Gastroesophageal sphincter (tissue), 4 donors: Measurements from ENCODE around the gene ASIC1. TPM values are rescaled to one million over a fixed set of nuclear protein-coding genes. Genes with fewer than 3 reads are reported as not detected.

ENCODE experiments used
- ATAC-seq: fragments of 150-250 bp; one replicate; pipeline ENCODE4 v1.9.1; 2016; ENCODE audit warnings: mild to moderate bottlenecking, moderate library complexity
- H3K27ac ChIP-seq, 4 donors: fragments of 200-600 bp; sonication (generic) in 3 of 4; 1 replicate in 3 of 4; 2 replicates in 1 of 4; pipeline ENCODE4 v1.5.1; 2016 to 2019
- H3K27me3 ChIP-seq: fragments of 200-600 bp; sonication (generic); one replicate; pipeline ENCODE4 v1.5.1; 2019
- H3K36me3 ChIP-seq, 2 donors: fragments of 200-600 bp; sonication (generic); one replicate each; pipeline ENCODE4 v1.5.1; 2019; ENCODE audit warnings: control low read depth in 1 of 2
- H3K4me1 ChIP-seq, 3 donors: fragments of 200-600 bp; sonication (generic); 1 replicate in 2 of 3; 2 replicates in 1 of 3; pipeline ENCODE4 v1.5.1; 2016 to 2019; ENCODE audit warnings: control low read depth in 2 of 3
- H3K4me3 ChIP-seq, 2 donors: fragments of 200-600 bp; sonication (generic); one replicate each; pipeline ENCODE4 v1.5.1; 2019; ENCODE audit warnings: mild to moderate bottlenecking in 1 of 2, moderate library complexity in 1 of 2
- H3K9me3 ChIP-seq, 3 donors: fragments of 200-600 bp; sonication (generic); one replicate each; pipeline ENCODE4 v1.5.1; 2017 to 2019; ENCODE audit warnings: control low read depth in 2 of 3
- EP300 ChIP-seq: sonication (generic); formaldehyde crosslinking; IDR thresholded peaks from one replicate; pipeline ENCODE4 v1.6.1; 2017; ENCODE audit warnings: antibody characterized with exemption, mild to moderate bottlenecking
- POLR2A ChIP-seq, 2 donors: fragments of 450-650 bp; IDR thresholded peaks; one replicate each; pipeline ENCODE4 v1.6.1; 2017; ENCODE audit warnings: antibody characterized with exemption in 2 of 2, mild to moderate bottlenecking in 2 of 2, moderate library complexity in 1 of 2
- POLR2AphosphoS5 ChIP-seq: sonication (generic); formaldehyde crosslinking; IDR thresholded peaks from one replicate; pipeline ENCODE4 v1.6.1; 2017; ENCODE audit warnings: antibody characterized with exemption
- WGBS, 2 donors: methylation state at CpG; one replicate each; pipeline ENCODE4 v1.1.5; 2018; ENCODE audit warnings: low coverage in 1 of 2; 5-methylcytosine and 5-hydroxymethylcytosine counted together
- total RNA-seq, 4 donors: library from RNA; depleted of rRNA; stranded (reverse); fragments of >200 nt; gene quantifications; one replicate each; pipeline ENCODE4 v1.1.0, GENCODE V29; 2016
- TF ChIP-seq, protein P1 (sequence below), 4 experiments: fragments of 200-600 bp in 2 of 4; fragments of 450-650 bp in 2 of 4; sonication (generic) in 1 of 4; IDR thresholded peaks; one replicate each; pipeline ENCODE4 v1.5.1; 2017 to 2019; ENCODE audit warnings: antibody characterized with exemption in 4 of 4, mild to moderate bottlenecking in 2 of 4, moderate library complexity in 2 of 4

The ASIC1 gene
- total RNA-seq, 4 donors from 2014 or later, result 0.82 to 4.9 (median 3.1) TPM

DNA sequence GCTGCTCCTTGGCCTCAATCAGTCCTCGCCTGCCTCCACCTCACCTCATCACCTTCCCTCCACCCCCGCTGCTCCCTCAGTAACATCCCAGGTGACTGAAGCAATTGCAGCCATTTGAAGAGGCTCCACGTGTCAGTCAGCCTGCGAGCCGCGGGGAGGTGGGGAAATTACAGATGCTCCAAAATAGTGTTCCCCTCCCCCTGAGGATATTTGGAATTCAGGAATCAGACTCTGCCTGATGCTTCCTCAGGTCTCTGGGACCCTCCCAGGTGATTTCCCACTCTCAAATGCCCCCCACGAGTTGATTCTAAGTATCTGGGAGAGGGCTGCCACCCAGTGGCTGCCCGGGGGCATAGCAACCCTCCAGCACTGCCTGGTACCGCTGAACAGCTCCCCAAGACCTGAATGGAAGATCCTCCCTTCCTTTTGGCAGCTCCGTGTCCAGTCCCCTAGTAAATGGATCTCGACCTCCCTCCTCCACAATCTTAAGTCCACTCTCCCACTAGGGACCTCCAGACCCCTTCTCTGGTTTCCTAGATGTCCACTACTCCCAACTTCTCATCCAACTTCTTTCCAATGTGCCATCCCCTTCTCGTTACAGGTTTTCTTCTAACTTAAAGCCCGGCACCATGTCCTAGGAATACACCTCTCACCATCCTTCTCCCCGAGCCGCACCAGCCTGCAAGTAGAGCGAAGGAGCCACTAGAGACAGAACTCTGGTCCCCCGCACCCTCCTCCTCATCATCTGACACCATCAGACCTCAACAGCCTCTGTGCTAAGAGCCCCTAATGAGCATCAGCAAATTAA lies 1.4 kb upstream of the ASIC1 start:
- H3K27me3 ChIP-seq, result peaks cover 8% of the 10 kb centered on the region
- no peaks in the 10 kb centered on the region for H3K9me3 ChIP-seq
- peaks cover 3 to 30% (median 14%) of the 10 kb centered on the region in 3 donors for H3K4me1 ChIP-seq
- no peak overlapping the region for H3K27ac ChIP-seq
- ATAC-seq, result peak; percentile 44
- no peak overlapping the region for H3K4me3 ChIP-seq
- no peak for TF ChIP-seq EP300
- TF ChIP-seq POLR2A (IDR thresholded peaks at IDR 0.05), result no peak
- no peak for TF ChIP-seq POLR2AphosphoS5
- TF ChIP-seq, protein P1, sequence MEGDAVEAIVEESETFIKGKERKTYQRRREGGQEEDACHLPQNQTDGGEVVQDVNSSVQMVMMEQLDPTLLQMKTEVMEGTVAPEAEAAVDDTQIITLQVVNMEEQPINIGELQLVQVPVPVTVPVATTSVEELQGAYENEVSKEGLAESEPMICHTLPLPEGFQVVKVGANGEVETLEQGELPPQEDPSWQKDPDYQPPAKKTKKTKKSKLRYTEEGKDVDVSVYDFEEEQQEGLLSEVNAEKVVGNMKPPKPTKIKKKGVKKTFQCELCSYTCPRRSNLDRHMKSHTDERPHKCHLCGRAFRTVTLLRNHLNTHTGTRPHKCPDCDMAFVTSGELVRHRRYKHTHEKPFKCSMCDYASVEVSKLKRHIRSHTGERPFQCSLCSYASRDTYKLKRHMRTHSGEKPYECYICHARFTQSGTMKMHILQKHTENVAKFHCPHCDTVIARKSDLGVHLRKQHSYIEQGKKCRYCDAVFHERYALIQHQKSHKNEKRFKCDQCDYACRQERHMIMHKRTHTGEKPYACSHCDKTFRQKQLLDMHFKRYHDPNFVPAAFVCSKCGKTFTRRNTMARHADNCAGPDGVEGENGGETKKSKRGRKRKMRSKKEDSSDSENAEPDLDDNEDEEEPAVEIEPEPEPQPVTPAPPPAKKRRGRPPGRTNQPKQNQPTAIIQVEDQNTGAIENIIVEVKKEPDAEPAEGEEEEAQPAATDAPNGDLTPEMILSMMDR (IDR thresholded peaks at IDR 0.05), result peak in 3 of 4 experiments; percentile 79 to 97 (median 83)
- no peaks in the 10 kb centered on the region for H3K36me3 ChIP-seq
- WGBS, 2 donors, result 2 to 4% methylated on average over 9 to 12 of the region's 17 CpGs

DNA sequence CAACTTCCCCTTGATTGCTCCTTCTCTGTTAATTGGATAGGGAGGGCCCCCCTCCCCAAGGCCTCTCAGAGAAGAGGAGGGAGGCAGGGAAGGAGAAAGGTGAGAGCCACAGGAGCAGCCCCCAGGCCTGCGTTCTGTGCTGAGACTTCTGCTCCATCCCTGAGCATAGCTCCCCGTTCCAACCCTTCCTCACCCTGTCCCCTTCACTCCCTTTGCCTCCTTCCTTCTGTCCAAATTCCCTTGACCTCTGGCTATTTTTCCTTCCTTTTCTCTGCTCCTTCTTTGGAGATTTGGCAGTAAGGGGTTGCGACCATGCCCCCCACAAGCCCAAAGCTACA lies 788 bp upstream of the ASIC1 start:
- Histone ChIP-seq H3K27ac (no peak overlapping the region), H3K9me3 (no peaks in the 10 kb centered on the region), H3K4me3 (peak overlapping the region in 1 of 2 donors; percentile 70), H3K36me3 (no peaks in the 10 kb centered on the region), H3K27me3 (peaks cover 8% of the 10 kb centered on the region), H3K4me1 (peaks cover 3 to 29% (median 14%) of the 10 kb centered on the region in 3 donors)
- TF ChIP-seq POLR2A (IDR thresholded peaks at IDR 0.05) (no peak), EP300 (no peak), POLR2AphosphoS5 (no peak)
- TF ChIP-seq, protein P1 (IDR thresholded peaks at IDR 0.05), result no peak
- ATAC-seq, result no peak
- WGBS, 2 donors, result 16 to 18% methylated on average over 3 of the region's 3 CpGs

DNA sequence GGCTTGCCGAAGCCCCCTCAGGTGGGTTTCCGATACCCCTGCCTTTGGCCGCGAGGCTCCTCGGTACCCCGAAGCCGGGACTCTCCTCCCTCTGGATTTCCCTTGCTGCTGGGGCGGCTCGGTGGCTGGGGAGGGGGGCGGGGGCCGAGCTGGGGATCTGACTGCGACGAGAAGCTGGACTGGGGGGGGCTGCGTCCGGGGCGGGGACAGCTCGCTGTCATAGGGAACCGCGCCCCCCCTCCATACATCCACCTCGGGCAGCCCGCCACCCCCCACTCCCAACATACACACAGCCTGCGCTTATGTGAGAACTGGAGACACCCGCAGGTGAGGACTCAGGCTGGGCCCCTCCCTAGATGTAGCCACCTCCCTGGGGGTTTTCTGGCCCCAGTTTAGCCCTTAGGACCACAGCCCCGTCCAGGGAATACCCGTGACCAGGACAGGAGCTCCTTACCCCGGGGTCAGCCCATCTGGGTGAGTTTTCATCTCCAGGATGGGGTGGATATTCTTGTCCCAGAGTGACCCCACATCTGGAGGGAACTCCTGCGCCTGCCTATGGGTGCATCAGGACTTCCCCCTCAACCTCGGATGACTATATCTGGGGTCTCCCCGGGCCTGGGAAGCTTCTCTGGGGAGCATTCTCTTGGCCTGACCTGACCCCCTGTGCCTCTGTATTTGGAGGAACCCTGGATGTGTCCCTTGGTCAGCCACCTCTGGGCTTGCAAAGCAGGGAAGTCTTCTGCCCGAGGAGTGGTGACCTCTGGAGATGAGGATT lies 687 bp downstream of the ASIC1 start:
- Histone ChIP-seq H3K27ac (peak overlapping the region in 3 of 4 donors; percentile 69 to 76 (median 75)), H3K4me3 (peak overlapping the region; percentile 46 to 70)
- WGBS, 2 donors, result 67% methylated on average over 3 of the region's 30 CpGs; no CpG with 5 or more reads in 1 of the 2 donors

DNA sequence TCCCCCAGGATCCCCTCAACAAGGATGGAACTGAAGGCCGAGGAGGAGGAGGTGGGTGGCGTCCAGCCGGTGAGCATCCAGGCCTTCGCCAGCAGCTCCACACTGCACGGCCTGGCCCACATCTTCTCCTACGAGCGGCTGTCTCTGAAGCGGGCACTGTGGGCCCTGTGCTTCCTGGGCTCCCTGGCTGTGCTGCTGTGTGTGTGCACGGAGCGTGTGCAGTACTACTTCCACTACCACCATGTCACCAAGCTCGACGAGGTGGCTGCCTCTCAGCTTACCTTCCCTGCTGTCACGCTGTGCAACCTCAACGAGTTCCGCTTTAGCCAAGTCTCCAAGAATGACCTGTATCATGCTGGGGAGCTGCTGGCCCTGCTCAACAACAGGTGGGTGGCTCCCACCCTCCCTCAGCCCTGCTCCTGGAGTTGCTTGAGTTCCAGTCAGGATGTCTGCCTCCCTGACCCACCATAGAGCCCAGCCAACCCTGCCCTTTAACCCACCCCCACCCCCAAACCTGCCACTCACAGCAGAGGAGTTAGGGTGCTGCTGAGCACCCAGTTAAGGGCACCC lies 1.4 kb downstream of the ASIC1 start:
- no peak for ATAC-seq
- peaks cover 8% of the 10 kb centered on the region for H3K27me3 ChIP-seq
- H3K9me3 ChIP-seq, result no peaks in the 10 kb centered on the region
- H3K36me3 ChIP-seq, result no peaks in the 10 kb centered on the region
- H3K27ac ChIP-seq, result no peak overlapping the region
- no peak overlapping the region for H3K4me3 ChIP-seq
- H3K4me1 ChIP-seq, result peaks cover 3 to 29% (median 14%) of the 10 kb centered on the region in 3 donors
- WGBS, 2 donors, result 61% methylated on average over 3 of the region's 15 CpGs; no CpG with 5 or more reads in 1 of the 2 donors
- TF ChIP-seq POLR2A (IDR thresholded peaks at IDR 0.05) (no peak), EP300 (no peak), POLR2AphosphoS5 (no peak)
- TF ChIP-seq, protein P1 (IDR thresholded peaks at IDR 0.05), result no peak

More for the DNA sequence above, 687 bp downstream of the ASIC1 start:
- H3K27me3 ChIP-seq, result peaks cover 8% of the 10 kb centered on the region
- H3K9me3 ChIP-seq, result no peaks in the 10 kb centered on the region
- no peaks in the 10 kb centered on the region for H3K36me3 ChIP-seq
- TF ChIP-seq POLR2A (IDR thresholded peaks at IDR 0.05) (no peak), POLR2AphosphoS5 (no peak), EP300 (no peak)
- TF ChIP-seq, protein P1 (IDR thresholded peaks at IDR 0.05), result no peak
- H3K4me1 ChIP-seq, result peaks cover 3 to 29% (median 14%) of the 10 kb centered on the region in 3 donors
- no peak for ATAC-seq
